Thyroid gland (tissue), 4 donors: Measurements from ENCODE around the gene GNL2. TPM values are rescaled to one million over a fixed set of nuclear protein-coding genes. Genes with fewer than 3 reads are reported as not detected.
"Not testable (repeated sequence)": the region's sequence is repeated elsewhere in the genome, so short reads cannot be mapped to it uniquely, and the experiment has no call there.

Source experiments
- DNase-seq, 2 donors: peaks; one replicate each; pipeline ENCODE4 v3.0.0-alpha.2; 2019
- H3K27ac ChIP-seq, 3 donors: fragments of 200-600 bp; sonication (generic); 1 replicate in 2 of 3; 2 replicates in 1 of 3; pipeline ENCODE4 v1.5.1; 2016 to 2019; ENCODE audit warnings: mild to moderate bottlenecking in 1 of 3, moderate library complexity in 1 of 3
- H3K27me3 ChIP-seq: fragments of 200-600 bp; sonication (generic); one replicate; pipeline ENCODE4 v1.5.1; 2019
- H3K36me3 ChIP-seq, 2 donors: fragments of 200-600 bp; sonication (generic); one replicate each; pipeline ENCODE4 v1.5.1; 2016 to 2019
- H3K4me1 ChIP-seq, 2 donors: fragments of 200-600 bp; sonication (generic); one replicate each; pipeline ENCODE4 v1.5.1; 2017 to 2019
- H3K4me3 ChIP-seq, 3 donors: fragments of 200-600 bp; sonication (generic); replicated peaks in 1 of 3; 1 replicate in 2 of 3; 2 replicates in 1 of 3; pipeline ENCODE4 v1.5.1; 2016; ENCODE audit warnings: mild to moderate bottlenecking in 1 of 3
- H3K9me3 ChIP-seq: fragments of 200-600 bp; sonication (generic); one replicate; pipeline ENCODE4 v1.5.1; 2017
- CTCF ChIP-seq, 6 experiments: fragments of 200-600 bp in 3 of 6; fragments of 450-650 bp in 3 of 6; sonication (generic) in 3 of 6; IDR thresholded peaks; one replicate each; pipeline ENCODE4 v1.5.1; 2016 to 2019; ENCODE audit warnings: antibody characterized with exemption in 6 of 6, mild to moderate bottlenecking in 2 of 6, inconsistent platforms in 1 of 6, moderate library complexity in 1 of 6
- POLR2A ChIP-seq, 2 donors: fragments of 450-650 bp; IDR thresholded peaks; one replicate each; pipeline ENCODE4 v1.6.1; 2017; ENCODE audit warnings: antibody characterized with exemption in 2 of 2, mild to moderate bottlenecking in 2 of 2, moderate library complexity in 1 of 2
- WGBS, 2 donors: methylation state at CpG; one replicate each; pipeline ENCODE4 v1.1.5; 2017; 5-methylcytosine and 5-hydroxymethylcytosine counted together
- intact Hi-C: fragments of 100-400 bp; cut with DNase I; formaldehyde crosslinking; loops from one replicate; pipeline ENCODE4 v1.15.1; 2023
- total RNA-seq, 4 donors: library from RNA; depleted of rRNA; stranded (reverse); fragments of >200 nt; gene quantifications; one replicate each; pipeline ENCODE4 v1.2.3, GENCODE V29; 2016

GNL2 gene
- total RNA-seq, 4 donors from 2014 or later: 27.1 to 53.8 (median 33.3) TPM

DNA sequence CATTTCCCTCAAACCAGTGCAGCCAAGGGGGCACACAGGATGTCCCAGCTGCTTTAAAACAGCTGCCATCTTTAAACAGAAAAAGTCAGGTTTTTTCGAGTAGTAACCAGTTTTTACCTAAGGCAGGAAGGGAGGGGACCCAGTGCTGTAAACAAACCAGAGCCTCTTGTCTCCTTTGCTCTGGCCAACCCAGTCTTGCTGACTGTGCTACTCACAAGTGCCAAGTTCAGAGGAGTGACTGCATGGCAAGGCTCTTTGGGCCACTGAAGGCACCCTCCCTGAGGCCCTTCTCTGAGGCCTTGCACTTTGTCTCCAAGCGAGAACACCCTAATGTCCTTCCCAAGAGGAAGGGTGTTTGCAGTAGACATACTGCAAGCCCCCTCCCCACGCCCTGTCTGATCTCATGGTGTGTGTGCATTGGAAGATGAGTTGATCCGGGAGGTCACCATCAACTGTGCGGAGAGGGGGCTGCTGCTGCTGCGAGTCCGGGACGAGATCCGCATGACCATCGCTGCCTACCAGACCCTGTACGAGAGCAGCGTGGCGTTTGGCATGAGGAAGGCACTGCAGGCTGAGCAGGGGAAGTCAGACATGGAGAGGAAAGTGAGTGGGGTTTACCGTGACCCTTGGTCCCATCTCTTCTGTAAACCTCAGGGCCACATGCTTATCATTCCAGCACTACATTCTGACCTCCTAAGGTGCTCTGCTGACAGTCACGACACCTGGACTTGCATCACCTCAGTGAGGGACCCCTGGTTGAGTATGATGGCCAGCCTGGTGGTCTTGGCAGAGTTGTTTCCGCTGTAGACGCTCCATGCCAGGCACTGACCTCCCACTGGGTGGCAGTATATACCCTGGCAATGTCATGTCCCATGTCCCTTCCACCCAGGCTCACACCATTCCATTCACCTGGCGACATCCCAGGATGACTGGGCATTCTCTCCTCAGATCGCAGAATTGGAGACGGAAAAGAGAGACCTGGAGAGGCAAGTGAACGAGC is 34.3 kb downstream of the GNL2 start:
- no peaks in the 10 kb centered on the region for H3K9me3 ChIP-seq
- no peaks in the 10 kb centered on the region for H3K27me3 ChIP-seq
- DNase-seq: no peak
- H3K36me3 ChIP-seq: peaks cover 18% of the 10 kb centered on the region in 2 donors
- no peak overlapping the region for H3K4me3 ChIP-seq
- H3K4me1 ChIP-seq: peaks cover 7 to 10% of the 10 kb centered on the region in 2 donors
- H3K27ac ChIP-seq: no peak overlapping the region
- no peak for TF ChIP-seq POLR2A (IDR thresholded peaks at IDR 0.05)
- peak in 1 of 6 experiments; percentile 18 for TF ChIP-seq CTCF (IDR thresholded peaks at IDR 0.05)
- 95 to 96% methylated on average over 21 of the region's 21 CpGs for WGBS, 2 donors
- intact Hi-C loops: no loop called here

DNA sequence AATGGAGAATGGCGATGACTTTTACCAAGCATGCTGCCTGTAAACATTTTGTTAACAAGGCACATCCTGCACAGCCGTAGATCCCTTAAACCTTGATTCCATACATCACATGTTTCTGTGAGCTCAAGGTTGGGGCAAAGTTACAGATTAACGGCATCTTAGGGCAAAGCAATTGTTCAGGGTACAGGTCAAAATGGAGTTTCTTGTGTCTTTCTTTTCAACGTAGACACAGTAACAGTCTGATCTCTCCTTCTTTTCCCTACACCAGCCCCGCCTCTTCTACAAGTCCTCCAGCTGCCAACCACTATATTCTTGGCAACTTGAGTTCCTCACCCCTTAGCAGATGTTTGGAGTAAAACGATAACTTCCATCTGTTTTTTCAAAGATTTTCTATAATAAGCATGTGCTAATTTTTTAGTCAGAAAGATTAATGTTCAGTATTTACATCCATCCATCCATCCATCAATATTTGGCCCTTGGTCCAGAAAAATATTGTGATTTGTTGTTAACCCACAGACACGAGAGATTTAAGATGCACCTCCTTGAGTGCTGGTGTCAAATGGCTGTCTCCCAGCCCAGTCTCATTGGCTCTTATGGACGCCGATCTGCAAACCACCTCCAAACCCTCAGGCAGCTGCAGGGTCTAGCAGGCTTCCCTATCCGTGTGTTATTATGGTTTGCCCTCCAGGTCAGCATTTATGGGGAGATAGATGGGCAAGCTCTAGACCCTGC is 35.2 kb downstream of the GNL2 start:
- peaks cover 9% of the 10 kb centered on the region in 2 donors for H3K36me3 ChIP-seq
- no peak overlapping the region for H3K27ac ChIP-seq
- TF ChIP-seq POLR2A (IDR thresholded peaks at IDR 0.05) (no peak), CTCF (IDR thresholded peaks at IDR 0.05) (no peak)
- no peak overlapping the region for H3K4me3 ChIP-seq
- H3K4me1 ChIP-seq: peaks cover 10 to 16% of the 10 kb centered on the region in 2 donors
- DNase-seq: no peak
- H3K27me3 ChIP-seq: no peaks in the 10 kb centered on the region
- WGBS, 2 donors: 85 to 87% methylated on average over 10 of the region's 10 CpGs
- no peaks in the 10 kb centered on the region for H3K9me3 ChIP-seq
- intact Hi-C loops: no loop called here

DNA sequence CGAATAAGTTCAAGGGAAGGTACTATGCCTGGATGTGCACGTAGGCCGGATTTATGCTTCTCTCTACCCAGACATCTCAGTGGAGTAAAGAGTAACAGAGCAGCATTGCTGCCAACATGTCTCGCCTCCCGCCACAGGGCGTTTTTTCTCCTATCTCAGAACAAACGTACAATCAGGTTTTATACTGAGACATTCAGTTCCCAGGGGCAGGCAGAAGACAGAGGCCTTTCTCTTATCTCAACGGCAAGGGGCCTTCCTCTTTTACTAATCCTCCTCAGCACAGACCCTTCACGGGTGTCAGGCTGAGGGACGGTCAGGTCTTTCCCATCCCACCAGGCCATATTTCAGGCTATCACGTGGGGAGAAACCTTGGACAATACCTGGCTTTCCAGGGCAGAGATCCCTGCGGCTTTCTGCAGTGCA is 35.8 kb downstream of the GNL2 start:
- intact Hi-C loops: loop anchor here (10.0 kb wide), 1 partner anchor 135 kb away; the partner anchor contains the start of gene CDCA8
- not testable (repeated sequence) for DNase-seq, H3K27ac ChIP-seq, H3K4me3 ChIP-seq, H3K9me3 ChIP-seq, H3K36me3 ChIP-seq, H3K27me3 ChIP-seq
- peaks cover 10 to 16% of the 10 kb centered on the region in 2 donors for H3K4me1 ChIP-seq
- WGBS, 2 donors: 80 to 84% methylated on average over 12 of the region's 12 CpGs

GRCh38 chr1:37559080-37559479 is 36.7 kb downstream of the GNL2 start:
- Histone ChIP-seq H3K27ac (no peak overlapping the region), H3K27me3 (no peaks in the 10 kb centered on the region), H3K9me3 (no peaks in the 10 kb centered on the region), H3K4me3 (no peak overlapping the region), H3K4me1 (peaks cover 10 to 16% of the 10 kb centered on the region in 2 donors), H3K36me3 (no peaks in the 10 kb centered on the region)
- intact Hi-C loops: loop anchor here (10.0 kb wide), 1 partner anchor 136 kb away; the partner anchor contains the start of gene CDCA8
- DNase-seq: no peak
- TF ChIP-seq CTCF (IDR thresholded peaks at IDR 0.05) (no peak), POLR2A (IDR thresholded peaks at IDR 0.05) (no peak)
- WGBS, 2 donors: 85 to 95% methylated on average over 2 to 5 of the region's 7 CpGs

DNA sequence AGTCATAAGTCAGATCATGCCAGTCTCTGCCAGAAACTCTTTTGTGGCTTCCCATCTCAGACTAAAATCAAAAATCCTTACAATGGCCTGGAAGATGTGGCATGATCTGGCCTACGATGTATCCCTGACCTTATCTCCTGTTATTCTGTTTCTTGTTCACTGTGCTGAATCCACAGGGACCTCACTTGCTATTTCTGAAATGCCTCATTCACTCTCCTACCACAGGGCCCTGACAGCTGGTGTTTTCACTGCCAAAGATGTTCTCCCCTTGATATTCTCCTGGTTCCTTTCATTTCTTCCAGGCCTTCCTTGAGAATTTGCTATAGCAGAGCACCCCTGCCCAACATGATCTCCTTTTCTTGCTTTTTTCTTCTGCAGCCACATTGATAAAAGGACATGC is 37.3 kb downstream of the GNL2 start:
- no peaks in the 10 kb centered on the region for H3K27me3 ChIP-seq
- H3K4me3 ChIP-seq: no peak overlapping the region
- 79 to 90% methylated on average over 1 of the region's 1 CpG for WGBS, 2 donors
- H3K4me1 ChIP-seq: peaks cover 12 to 17% of the 10 kb centered on the region in 2 donors
- H3K27ac ChIP-seq: no peak overlapping the region
- intact Hi-C loops: loop anchor here (10.0 kb wide), 1 partner anchor 136 kb away; the partner anchor contains the start of gene CDCA8
- DNase-seq: no peak
- H3K36me3 ChIP-seq: no peaks in the 10 kb centered on the region
- no peak for TF ChIP-seq CTCF (IDR thresholded peaks at IDR 0.05)
- no peak for TF ChIP-seq POLR2A (IDR thresholded peaks at IDR 0.05)
- H3K9me3 ChIP-seq: no peaks in the 10 kb centered on the region
